Astrocyte of the spinal cord (primary cell): ENCODE results near the gene HTR7.
A peak's percentile ranks its signal among the peaks of the same experiment; 100 is the strongest.

Source experiments
- DNase-seq: peaks from one replicate; pipeline ENCODE4 v3.0.0; 2011; ENCODE audit warnings: low read depth, low spot score
- H3K4me3 ChIP-seq: 2 replicates; pipeline ENCODE4 v1.5.1; 2011; ENCODE audit warnings: low read depth, mild to moderate bottlenecking, low read length, moderate library complexity
- CTCF ChIP-seq: IDR thresholded peaks from 2 replicates; pipeline ENCODE4 v1.5.1; 2012; ENCODE audit warnings: low read depth, mild to moderate bottlenecking, low read length, inconsistent platforms
- in situ Hi-C: cut with HindIII; loops from 2 replicates; pipeline ENCODE4 v1.10.0; 2017; ENCODE audit warnings: low sequenced_read_pairs

Gene HTR7

GRCh38 chr10:90775351-90776028 is 82.3 kb downstream of the HTR7 start:
- no peak for TF ChIP-seq CTCF

GRCh38 chr10:90769946-90770841 is 87.6 kb downstream of the HTR7 start:
- in situ Hi-C loops = no loop called here
- TF ChIP-seq CTCF = no peak

More at GRCh38 chr10:90775351-90776028, 82.3 kb downstream of the HTR7 start:
- no peak overlapping the region for H3K4me3 ChIP-seq
- DNase-seq = peak; percentile 64
- in situ Hi-C loops = no loop called here

DNA sequence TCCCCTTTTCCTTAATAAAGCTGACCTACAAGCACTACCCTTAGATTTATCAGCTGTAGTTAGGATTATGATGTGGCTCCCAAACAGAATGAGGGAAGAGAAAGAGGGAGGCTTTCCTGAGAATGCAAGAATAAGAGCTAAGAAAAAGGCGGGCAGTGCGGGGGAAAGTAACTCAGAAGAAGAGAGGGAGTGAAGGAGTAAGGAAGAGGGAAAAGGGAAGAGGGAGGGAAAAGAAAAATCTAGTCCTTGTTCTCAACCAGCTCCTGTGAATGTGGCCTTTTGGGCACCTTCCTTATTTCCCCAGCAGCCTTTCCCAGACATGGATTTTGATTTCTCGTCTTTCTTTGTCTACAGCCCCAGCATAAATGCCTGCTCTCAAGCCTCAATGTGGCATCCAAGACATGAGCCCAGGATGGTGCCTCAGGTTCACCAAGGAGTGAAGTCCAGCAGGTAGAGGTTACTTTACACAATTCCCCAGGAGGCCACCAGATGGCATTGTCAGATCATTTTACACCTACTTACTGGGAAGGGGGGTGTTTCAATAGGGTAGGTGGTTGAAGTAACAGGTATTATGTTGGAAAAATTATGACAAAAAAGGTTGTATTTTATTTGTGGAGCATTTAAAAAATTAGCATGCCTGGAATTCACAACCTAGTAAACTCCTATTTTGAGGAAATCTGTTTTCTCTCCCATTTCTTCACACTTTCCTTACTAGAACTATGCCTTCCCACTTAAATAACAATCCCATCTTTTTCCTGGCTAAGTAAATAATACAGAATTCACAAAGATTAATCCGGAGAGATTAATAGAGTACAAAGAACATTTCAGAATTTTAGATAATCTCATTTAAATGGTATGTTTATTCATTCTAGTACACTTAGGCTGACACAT is 106.5 kb downstream of the HTR7 start:
- peak; percentile 50 for DNase-seq
- peak; percentile 77 for TF ChIP-seq CTCF
- H3K4me3 ChIP-seq = no peak overlapping the region
- in situ Hi-C loops = no loop called here

More at GRCh38 chr10:90769946-90770841, 87.6 kb downstream of the HTR7 start:
- DNase-seq = no peak
- no peak overlapping the region for H3K4me3 ChIP-seq

GRCh38 chr10:90746829-90747228 is 111.0 kb downstream of the HTR7 start:
- TF ChIP-seq CTCF = no peak
- in situ Hi-C loops = no loop called here
- no peak for DNase-seq
- H3K4me3 ChIP-seq = no peak overlapping the region

GRCh38 chr10:90745565-90745964 is 112.3 kb downstream of the HTR7 start:
- in situ Hi-C loops = no loop called here
- no peak overlapping the region for H3K4me3 ChIP-seq
- no peak for TF ChIP-seq CTCF
- no peak for DNase-seq

GRCh38 chr10:90743291-90743690 is 114.5 kb downstream of the HTR7 start:
- in situ Hi-C loops = no loop called here
- TF ChIP-seq CTCF = no peak
- no peak for DNase-seq
- H3K4me3 ChIP-seq = no peak overlapping the region
